Endothelial cell of umbilical vein (primary cell): ENCODE measurements around the gene TMEM178A. TPM values are rescaled to one million over a fixed set of nuclear protein-coding genes. Genes with fewer than 3 reads are reported as not detected.

Experiments
- BruUV-seq: library from RNA; stranded (reverse); fragments of 400-500 nt; replicated peaks from 2 replicates; lab custom pipeline; 2021; lab: Mats Ljungman, UMichigan
- CTCF ChIA-PET: fragments of 300-600, 350-600 bp; sonication (Branson Sonifier 250); formaldehyde crosslinking; loops from one replicate; lab custom pipeline; 2021; ENCODE audit warnings: antibody characterized with exemption, inconsistent platforms; lab: Charles Lee
- POLR2A ChIA-PET: fragments of 300-600, 350-600 bp; sonication (Branson Sonifier 250); formaldehyde crosslinking; loops from one replicate; lab custom pipeline; 2021; ENCODE audit warnings: antibody characterized with exemption, inconsistent platforms; lab: Charles Lee
- DNase-seq: peaks from one replicate; pipeline ENCODE4 v3.0.0-alpha.2; 2011; ENCODE audit warnings: low read depth, low spot score
- FAIRE-seq: peaks from 2 replicates; lab custom pipeline; 2011; peaks lifted over from hg19 to GRCh38; lab: Jason Lieb, UNC
- H2AFZ ChIP-seq: 2 replicates; pipeline ENCODE4 v1.6.0; 2012; ENCODE audit warnings: low read depth, low read length, control low read depth, inconsistent platforms
- H3K27ac ChIP-seq: 2 replicates; pipeline ENCODE4 v1.5.1; 2011; ENCODE audit warnings: low read depth, mild to moderate bottlenecking, control low read depth, low read length, moderate library complexity; ENCODE audit not compliant: insufficient read depth
- H3K27me3 ChIP-seq, 2 experiments: 2 replicates each; pipeline versions ENCODE4 v1.6.0 to v1.6.1; 2011; ENCODE audit warnings: low read length in 2 of 2, mixed read lengths in 1 of 2; ENCODE audit not compliant: control insufficient read depth in 2 of 2, insufficient read depth in 2 of 2
- H3K36me3 ChIP-seq, 2 experiments: 2 replicates in 1 of 2; 3 replicates in 1 of 2; pipeline ENCODE4 v1.5.1; 2011; ENCODE audit warnings: low read length in 2 of 2, mild to moderate bottlenecking in 1 of 2, moderate library complexity in 1 of 2; ENCODE audit not compliant: control insufficient read depth in 2 of 2, insufficient read depth in 2 of 2; ENCODE audit errors: extremely low read depth in 1 of 2
- H3K4me1 ChIP-seq: 3 replicates; pipeline ENCODE4 v1.5.1; 2011; ENCODE audit warnings: mild to moderate bottlenecking, low read length; ENCODE audit not compliant: control insufficient read depth, insufficient read depth; ENCODE audit errors: extremely low read depth
- H3K4me2 ChIP-seq: 2 replicates; pipeline ENCODE4 v1.6.1; 2011; ENCODE audit warnings: low read length, control low read depth, mixed read lengths; ENCODE audit not compliant: insufficient read depth
- H3K4me3 ChIP-seq, 3 experiments: fragments of 200-600 bp in 1 of 3; sonication (generic), shearing (Covaris generic) in 1 of 3; replicated peaks in 1 of 3; 2 replicates each; pipeline ENCODE4 v1.5.1; 2011 to 2016; ENCODE audit warnings: control low read depth in 3 of 3, low read length in 3 of 3, mild to moderate bottlenecking in 2 of 3, inconsistent platforms in 1 of 3, low read depth in 1 of 3, moderate library complexity in 1 of 3; ENCODE audit not compliant: insufficient read depth in 1 of 3
- H3K79me2 ChIP-seq: 2 replicates; pipeline ENCODE4 v1.6.0; 2012; ENCODE audit warnings: low read length, inconsistent platforms; ENCODE audit not compliant: control insufficient read depth, insufficient read depth
- H3K9ac ChIP-seq: replicated peaks from 2 replicates; pipeline ENCODE3; 2011; ENCODE audit warnings: low read length, control low read depth; ENCODE audit not compliant: insufficient read depth; ENCODE audit errors: extremely low read depth
- H3K9me1 ChIP-seq: replicated peaks from 3 replicates; pipeline ENCODE4 v1.6.0; 2011; ENCODE audit warnings: mild to moderate bottlenecking, low read length; ENCODE audit not compliant: control insufficient read depth, insufficient read depth; ENCODE audit errors: extremely low read depth
- H3K9me3 ChIP-seq: replicated peaks from 2 replicates; pipeline ENCODE4 v1.5.1; 2012; ENCODE audit warnings: low read length, inconsistent platforms; ENCODE audit not compliant: control insufficient read depth, insufficient read depth
- H4K20me1 ChIP-seq: replicated peaks from 2 replicates; pipeline ENCODE3; 2011; ENCODE audit warnings: mild to moderate bottlenecking, low read length; ENCODE audit not compliant: control insufficient read depth, insufficient read depth; ENCODE audit errors: extremely low read depth
- CTCF ChIP-seq, 2 donors: IDR thresholded peaks; 1 replicate in 1 of 2; 2 replicates in 1 of 2; pipeline ENCODE4 v1.5.1; 2011; ENCODE audit warnings: low read length in 2 of 2, mild to moderate bottlenecking in 2 of 2, moderate library complexity in 2 of 2, control low read depth in 1 of 2, inconsistent platforms in 1 of 2, low read depth in 1 of 2; ENCODE audit not compliant: insufficient read depth in 1 of 2; ENCODE audit errors: extremely low read depth in 1 of 2
- EZH2 ChIP-seq: IDR thresholded peaks from 2 replicates; pipeline ENCODE4 v1.6.1; 2012; ENCODE audit warnings: borderline replicate concordance, low read depth, mild to moderate bottlenecking, moderate library complexity, low read length, inconsistent platforms; ENCODE audit not compliant: severe bottlenecking
- FOS ChIP-seq: IDR thresholded peaks from 2 replicates; pipeline ENCODE4 v1.6.1; 2011; ENCODE audit warnings: mild to moderate bottlenecking, low read length, moderate library complexity, borderline replicate concordance; ENCODE audit not compliant: insufficient read depth
- GATA2 ChIP-seq: IDR thresholded peaks from 2 replicates; pipeline ENCODE4 v1.7.0; 2011; ENCODE audit warnings: low read depth, mild to moderate bottlenecking, moderate library complexity, mixed read lengths, low read length; ENCODE audit not compliant: insufficient read length, insufficient read depth
- JUN ChIP-seq: IDR thresholded peaks from 2 replicates; pipeline ENCODE4 v1.6.1; 2011; ENCODE audit warnings: borderline replicate concordance, low read depth; ENCODE audit not compliant: insufficient read length, insufficient read depth
- MAX ChIP-seq: IDR thresholded peaks from 2 replicates; pipeline ENCODE4 v1.6.1; 2011; ENCODE audit not compliant: insufficient read depth, insufficient read length
- MYC ChIP-seq: IDR thresholded peaks from one replicate; pipeline ENCODE4 v1.6.1; 2011; ENCODE audit warnings: mild to moderate bottlenecking, low read depth, low read length
- POLR2A ChIP-seq: IDR thresholded peaks from 2 replicates; pipeline ENCODE4 v1.6.1; 2012; ENCODE audit warnings: low read depth, mild to moderate bottlenecking, control low read depth, low read length
- POLR2AphosphoS5 ChIP-seq: IDR thresholded peaks from 2 replicates; pipeline ENCODE4 v1.6.1; 2012; ENCODE audit warnings: low read depth, mild to moderate bottlenecking, control low read depth, low read length, moderate library complexity; ENCODE audit not compliant: insufficient read depth
- dilution Hi-C: fragments of 300-500 bp; cut with MboI; formaldehyde crosslinking; loops from one replicate; pipeline ENCODE4 v1.15.0; 2019; ENCODE audit warnings: low sequenced_read_pairs; ENCODE audit not compliant: extremely low pct_ligation_motif_present
- intact Hi-C: fragments of 100-400 bp; cut with micrococcal nuclease; formaldehyde crosslinking; loops from one replicate; pipeline ENCODE4 v1.10.0; 2022
- polyA plus RNA-seq, 4 experiments: library from polyadenylated mRNA; depleted of rRNA in 3 of 4; stranded (reverse) in 3 of 4; unstranded in 1 of 4; fragments of >200 nt; gene quantifications; 2 replicates each; pipeline versions ENCODE4 v1.2.1 to v1.2.3, GENCODE V29; 2011 to 2012; ENCODE audit warnings: missing spikeins in 1 of 4
- total RNA-seq: library from RNA; stranded (reverse); gene quantifications from 2 replicates; pipeline ENCODE4 v1.2.3, GENCODE V29; 2021

TMEM178A gene
- total and polyA plus RNA-seq, 2 donors (not counting 3 experiments of a cell fraction or from before 2014, with no cell fraction given) = 1.5 to 2.8 TPM

- intact Hi-C loops = no loop called here
- dilution Hi-C loops = no loop called here
- ChIA-PET CTCF (interaction anchor here (1.0 kb wide), 1 partner anchor 47 kb away, joined by 3 read pairs; no protein-coding TSS in a partner anchor), POLR2A (no interaction called here)
- no peak overlapping the region for H3K4me2 ChIP-seq
- H3K9ac ChIP-seq = no peak overlapping the region
- TF ChIP-seq EZH2 = no peak
- TF ChIP-seq POLR2A = no peak
- TF ChIP-seq GATA2 = no peak
- no peak for TF ChIP-seq MAX
- no peak for TF ChIP-seq CTCF (IDR thresholded peaks at IDR 0.05; ENCODE audit: extremely low read depth in 1 of 2, insufficient read depth in 1 of 2, low read depth in 1 of 2, low read length in 2 of 2)
- TF ChIP-seq MYC = no peak
- TF ChIP-seq FOS = no peak
- TF ChIP-seq JUN = no peak
- TF ChIP-seq POLR2AphosphoS5 = no peak
- H3K27me3 ChIP-seq = peaks cover 0 to 5% of the 10 kb centered on the region in 2 experiments
- DNase-seq (no peak), FAIRE-seq (no peak)
- H3K27ac ChIP-seq = no peak overlapping the region
- H3K4me1 ChIP-seq = peaks cover 4% of the 10 kb centered on the region
- H4K20me1 ChIP-seq = no peaks in the 10 kb centered on the region
- no peaks in the 10 kb centered on the region for H3K79me2 ChIP-seq
- no peaks in the 10 kb centered on the region for H3K9me1 ChIP-seq
- no TSS peak for BruUV-seq
- H3K4me3 ChIP-seq = no peak overlapping the region
- H3K36me3 ChIP-seq = no peaks in the 10 kb centered on the region
- no peaks in the 10 kb centered on the region for H3K9me3 ChIP-seq
- H2AFZ ChIP-seq = no peak overlapping the region
Observed at GRCh38 chr2:39640681-39641080, 25.0 kb upstream of the TMEM178A start.
